ENCODE measurements around the gene ASXL1.

Gene ASXL1

DNA sequence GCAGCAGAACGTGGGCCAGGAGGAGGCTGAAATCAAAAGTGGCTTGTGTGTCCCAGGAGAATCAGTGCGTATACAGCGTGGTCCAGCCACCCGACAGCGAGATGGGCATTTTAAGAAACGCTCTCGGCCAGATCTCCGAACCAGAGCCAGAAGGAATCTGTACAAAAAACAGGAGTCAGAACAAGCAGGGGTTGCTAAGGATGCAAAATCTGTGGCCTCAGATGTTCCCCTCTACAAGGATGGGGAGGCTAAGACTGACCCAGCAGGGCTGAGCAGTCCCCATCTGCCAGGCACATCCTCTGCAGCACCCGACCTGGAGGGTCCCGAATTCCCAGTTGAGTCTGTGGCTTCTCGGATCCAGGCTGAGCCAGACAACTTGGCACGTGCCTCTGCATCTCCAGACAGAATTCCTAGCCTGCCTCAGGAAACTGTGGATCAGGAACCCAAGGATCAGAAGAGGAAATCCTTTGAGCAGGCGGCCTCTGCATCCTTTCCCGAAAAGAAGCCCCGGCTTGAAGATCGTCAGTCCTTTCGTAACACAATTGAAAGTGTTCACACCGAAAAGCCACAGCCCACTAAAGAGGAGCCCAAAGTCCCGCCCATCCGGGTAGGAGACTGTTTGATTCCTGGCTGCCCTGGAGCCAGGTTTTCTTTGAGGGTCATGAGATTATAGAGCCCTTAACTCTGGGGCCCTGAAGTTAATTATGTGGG lies 75.3 kb downstream of the ASXL1 start:
- Histone ChIP-seq H3K36me3 (ENCODE audit: control insufficient read depth, insufficient read depth, low read length) (no peaks in the 10 kb centered on the region), H3K9ac (no peak overlapping the region), H3K27ac (peak overlapping the region; percentile 60), H3K4me3 (ENCODE audit: low read depth, low read length) (no peak overlapping the region), H3K4me2 (ENCODE audit: low read length) (no peak overlapping the region), H3K27me3 (ENCODE audit: control insufficient read depth, insufficient read depth, low read length) (no peaks in the 10 kb centered on the region), H3K79me2 (no peaks in the 10 kb centered on the region), H3K9me3 (ENCODE audit: control insufficient read depth, low read length) (no peaks in the 10 kb centered on the region), H2AFZ (no peak overlapping the region), H3K4me1 (no peaks in the 10 kb centered on the region)
- TF ChIP-seq, protein P1, sequence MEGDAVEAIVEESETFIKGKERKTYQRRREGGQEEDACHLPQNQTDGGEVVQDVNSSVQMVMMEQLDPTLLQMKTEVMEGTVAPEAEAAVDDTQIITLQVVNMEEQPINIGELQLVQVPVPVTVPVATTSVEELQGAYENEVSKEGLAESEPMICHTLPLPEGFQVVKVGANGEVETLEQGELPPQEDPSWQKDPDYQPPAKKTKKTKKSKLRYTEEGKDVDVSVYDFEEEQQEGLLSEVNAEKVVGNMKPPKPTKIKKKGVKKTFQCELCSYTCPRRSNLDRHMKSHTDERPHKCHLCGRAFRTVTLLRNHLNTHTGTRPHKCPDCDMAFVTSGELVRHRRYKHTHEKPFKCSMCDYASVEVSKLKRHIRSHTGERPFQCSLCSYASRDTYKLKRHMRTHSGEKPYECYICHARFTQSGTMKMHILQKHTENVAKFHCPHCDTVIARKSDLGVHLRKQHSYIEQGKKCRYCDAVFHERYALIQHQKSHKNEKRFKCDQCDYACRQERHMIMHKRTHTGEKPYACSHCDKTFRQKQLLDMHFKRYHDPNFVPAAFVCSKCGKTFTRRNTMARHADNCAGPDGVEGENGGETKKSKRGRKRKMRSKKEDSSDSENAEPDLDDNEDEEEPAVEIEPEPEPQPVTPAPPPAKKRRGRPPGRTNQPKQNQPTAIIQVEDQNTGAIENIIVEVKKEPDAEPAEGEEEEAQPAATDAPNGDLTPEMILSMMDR (IDR thresholded peaks at IDR 0.05): no peak

DNA sequence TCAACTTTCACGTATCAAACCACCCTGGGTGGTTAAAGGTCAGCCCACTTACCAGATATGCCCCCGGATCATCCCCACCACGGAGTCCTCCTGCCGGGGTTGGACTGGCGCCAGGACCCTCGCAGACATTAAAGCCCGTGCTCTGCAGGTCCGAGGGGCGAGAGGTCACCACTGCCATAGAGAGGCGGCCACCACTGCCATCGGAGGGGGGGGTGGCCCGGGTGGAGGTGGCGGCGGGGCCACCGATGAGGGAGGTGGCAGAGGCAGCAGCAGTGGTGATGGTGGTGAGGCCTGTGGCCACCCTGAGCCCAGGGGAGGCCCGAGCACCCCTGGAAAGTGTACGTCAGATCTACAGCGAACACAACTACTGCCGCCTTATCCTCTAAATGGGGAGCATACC lies 76.3 kb downstream of the ASXL1 start:
- H3K9ac ChIP-seq: no peak overlapping the region
- no peaks in the 10 kb centered on the region for H3K79me2 ChIP-seq
- TF ChIP-seq, protein P1 (IDR thresholded peaks at IDR 0.05): no peak
- no peak overlapping the region for H3K4me2 ChIP-seq (ENCODE audit: low read length)
- H3K27me3 ChIP-seq (ENCODE audit: control insufficient read depth, insufficient read depth, low read length): no peaks in the 10 kb centered on the region
- no peak overlapping the region for H2AFZ ChIP-seq
- no peaks in the 10 kb centered on the region for H3K36me3 ChIP-seq (ENCODE audit: control insufficient read depth, insufficient read depth, low read length)
- H3K9me3 ChIP-seq (ENCODE audit: control insufficient read depth, low read length): no peaks in the 10 kb centered on the region
- H3K4me3 ChIP-seq (ENCODE audit: low read depth, low read length): no peak overlapping the region
- H3K4me1 ChIP-seq: no peaks in the 10 kb centered on the region
- peak overlapping the region; percentile 60 for H3K27ac ChIP-seq

DNA sequence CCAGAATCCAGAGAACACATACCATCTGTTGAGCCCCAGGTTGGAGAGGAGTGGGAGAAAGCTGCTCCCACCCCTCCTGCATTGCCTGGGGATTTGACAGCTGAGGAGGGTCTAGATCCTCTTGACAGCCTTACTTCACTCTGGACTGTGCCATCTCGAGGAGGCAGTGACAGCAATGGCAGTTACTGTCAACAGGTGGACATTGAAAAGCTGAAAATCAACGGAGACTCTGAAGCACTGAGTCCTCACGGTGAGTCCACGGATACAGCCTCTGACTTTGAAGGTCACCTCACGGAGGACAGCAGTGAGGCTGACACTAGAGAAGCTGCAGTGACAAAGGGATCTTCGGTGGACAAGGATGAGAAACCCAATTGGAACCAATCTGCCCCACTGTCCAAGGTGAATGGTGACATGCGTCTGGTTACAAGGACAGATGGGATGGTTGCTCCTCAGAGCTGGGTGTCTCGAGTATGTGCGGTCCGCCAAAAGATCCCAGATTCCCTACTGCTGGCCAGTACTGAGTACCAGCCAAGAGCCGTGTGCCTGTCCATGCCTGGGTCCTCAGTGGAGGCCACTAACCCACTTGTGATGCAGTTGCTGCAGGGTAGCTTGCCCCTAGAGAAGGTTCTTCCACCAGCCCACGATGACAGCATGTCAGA lies 77.4 kb downstream of the ASXL1 start:
- Histone ChIP-seq H3K9ac (no peak overlapping the region), H3K79me2 (no peaks in the 10 kb centered on the region), H3K9me3 (ENCODE audit: control insufficient read depth, low read length) (no peaks in the 10 kb centered on the region), H3K27me3 (ENCODE audit: control insufficient read depth, insufficient read depth, low read length) (no peaks in the 10 kb centered on the region), H3K36me3 (ENCODE audit: control insufficient read depth, insufficient read depth, low read length) (no peaks in the 10 kb centered on the region), H2AFZ (no peak overlapping the region), H3K4me1 (no peaks in the 10 kb centered on the region), H3K4me2 (ENCODE audit: low read length) (no peak overlapping the region), H3K4me3 (ENCODE audit: low read depth, low read length) (no peak overlapping the region), H3K27ac (no peak overlapping the region)
- TF ChIP-seq, protein P1 (IDR thresholded peaks at IDR 0.05): no peak

DNA sequence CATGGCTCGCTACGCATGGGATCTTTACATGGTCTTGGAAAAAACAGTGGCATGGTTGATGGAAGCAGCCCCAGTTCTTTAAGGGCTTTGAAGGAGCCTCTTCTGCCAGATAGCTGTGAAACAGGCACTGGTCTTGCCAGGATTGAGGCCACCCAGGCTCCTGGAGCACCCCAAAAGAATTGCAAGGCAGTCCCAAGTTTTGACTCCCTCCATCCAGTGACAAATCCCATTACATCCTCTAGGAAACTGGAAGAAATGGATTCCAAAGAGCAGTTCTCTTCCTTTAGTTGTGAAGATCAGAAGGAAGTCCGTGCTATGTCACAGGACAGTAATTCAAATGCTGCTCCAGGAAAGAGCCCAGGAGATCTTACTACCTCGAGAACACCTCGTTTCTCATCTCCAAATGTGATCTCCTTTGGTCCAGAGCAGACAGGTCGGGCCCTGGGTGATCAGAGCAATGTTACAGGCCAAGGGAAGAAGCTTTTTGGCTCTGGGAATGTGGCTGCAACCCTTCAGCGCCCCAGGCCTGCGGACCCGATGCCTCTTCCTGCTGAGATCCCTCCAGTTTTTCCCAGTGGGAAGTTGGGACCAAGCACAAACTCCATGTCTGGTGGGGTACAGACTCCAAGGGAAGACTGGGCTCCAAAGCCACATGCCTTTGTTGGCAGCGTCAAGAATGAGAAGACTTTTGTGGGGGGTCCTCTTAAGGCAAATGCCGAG lies 78.2 kb downstream of the ASXL1 start:
- Histone ChIP-seq H3K9ac (no peak overlapping the region), H3K27me3 (ENCODE audit: control insufficient read depth, insufficient read depth, low read length) (no peaks in the 10 kb centered on the region), H3K9me3 (ENCODE audit: control insufficient read depth, low read length) (no peaks in the 10 kb centered on the region), H3K27ac (no peak overlapping the region), H3K4me2 (ENCODE audit: low read length) (no peak overlapping the region), H3K79me2 (no peaks in the 10 kb centered on the region), H2AFZ (no peak overlapping the region), H3K4me1 (no peaks in the 10 kb centered on the region), H3K4me3 (ENCODE audit: low read depth, low read length) (no peak overlapping the region), H3K36me3 (ENCODE audit: control insufficient read depth, insufficient read depth, low read length) (no peaks in the 10 kb centered on the region)
- TF ChIP-seq, protein P1 (IDR thresholded peaks at IDR 0.05): no peak

Measured in parathyroid adenoma (tissue), 2 donors.